Measurements from ENCODE around the gene EGLN1.

DNA sequence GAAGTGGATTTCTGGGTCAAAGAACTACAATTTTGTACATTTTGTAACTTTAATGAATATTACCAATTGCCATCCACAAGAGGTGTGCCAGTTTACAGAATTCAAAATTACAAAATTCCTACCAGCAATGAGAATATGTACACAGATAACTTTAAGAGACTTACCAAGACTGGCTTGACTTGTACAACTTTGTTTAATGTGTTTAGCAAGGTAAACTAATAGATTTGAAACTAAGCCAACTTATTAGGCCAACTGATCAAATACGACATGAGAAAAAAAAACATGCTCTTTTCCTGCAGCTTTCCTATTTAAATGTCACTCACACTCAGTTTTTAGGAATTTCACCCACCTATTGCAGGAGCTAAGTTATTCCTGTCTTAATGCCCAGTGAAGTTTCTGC lies 95.8 kb downstream of the EGLN1 start:
- TF ChIP-seq, protein P1, sequence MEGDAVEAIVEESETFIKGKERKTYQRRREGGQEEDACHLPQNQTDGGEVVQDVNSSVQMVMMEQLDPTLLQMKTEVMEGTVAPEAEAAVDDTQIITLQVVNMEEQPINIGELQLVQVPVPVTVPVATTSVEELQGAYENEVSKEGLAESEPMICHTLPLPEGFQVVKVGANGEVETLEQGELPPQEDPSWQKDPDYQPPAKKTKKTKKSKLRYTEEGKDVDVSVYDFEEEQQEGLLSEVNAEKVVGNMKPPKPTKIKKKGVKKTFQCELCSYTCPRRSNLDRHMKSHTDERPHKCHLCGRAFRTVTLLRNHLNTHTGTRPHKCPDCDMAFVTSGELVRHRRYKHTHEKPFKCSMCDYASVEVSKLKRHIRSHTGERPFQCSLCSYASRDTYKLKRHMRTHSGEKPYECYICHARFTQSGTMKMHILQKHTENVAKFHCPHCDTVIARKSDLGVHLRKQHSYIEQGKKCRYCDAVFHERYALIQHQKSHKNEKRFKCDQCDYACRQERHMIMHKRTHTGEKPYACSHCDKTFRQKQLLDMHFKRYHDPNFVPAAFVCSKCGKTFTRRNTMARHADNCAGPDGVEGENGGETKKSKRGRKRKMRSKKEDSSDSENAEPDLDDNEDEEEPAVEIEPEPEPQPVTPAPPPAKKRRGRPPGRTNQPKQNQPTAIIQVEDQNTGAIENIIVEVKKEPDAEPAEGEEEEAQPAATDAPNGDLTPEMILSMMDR (IDR thresholded peaks at IDR 0.05; ENCODE audit: low read length), result no peak
- no peak for TF ChIP-seq EZH2 (IDR thresholded peaks at IDR 0.05; ENCODE audit: borderline replicate concordance, low read length)
